ENCODE measurements around the gene HMGCLL1. TPM values are rescaled to one million over a fixed set of nuclear protein-coding genes. Genes with fewer than 3 reads are reported as not detected.

Gene HMGCLL1
- total RNA-seq, 2 experiments from 2014 or later = not detected

DNA sequence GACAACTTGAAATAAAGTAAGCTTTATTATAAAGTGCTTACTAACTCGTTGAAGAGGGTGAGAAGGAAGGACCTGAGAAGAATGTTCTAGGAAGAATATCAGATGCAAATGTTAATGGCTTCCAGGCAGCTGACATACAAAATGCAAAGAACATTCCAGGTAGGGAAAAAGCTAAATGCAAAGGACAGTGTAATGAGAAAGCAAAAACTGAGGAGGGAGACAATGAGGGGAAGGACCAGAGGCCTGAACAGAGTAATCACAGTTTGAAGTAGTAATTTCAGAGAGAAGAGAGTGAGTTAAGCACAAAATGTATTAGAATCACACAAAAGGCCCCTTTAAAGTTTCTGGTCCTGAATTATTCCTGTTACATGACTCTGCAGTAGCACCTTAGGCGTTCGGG lies 81.3 kb downstream of the HMGCLL1 start:
- Mint-ChIP-seq H3K27me3 (no peaks in the 10 kb centered on the region), H3K4me1 (ENCODE audit: low read depth) (no peaks in the 10 kb centered on the region), H3K4me3 (no peak overlapping the region), H3K36me3 (ENCODE audit: low read depth) (no peaks in the 10 kb centered on the region), H3K9me3 (peaks cover 8% of the 10 kb centered on the region), H3K27ac (no peak overlapping the region)
- ChIA-PET POLR2A (no interaction called here), CTCF (no interaction called here)
- TF ChIP-seq, protein P1, sequence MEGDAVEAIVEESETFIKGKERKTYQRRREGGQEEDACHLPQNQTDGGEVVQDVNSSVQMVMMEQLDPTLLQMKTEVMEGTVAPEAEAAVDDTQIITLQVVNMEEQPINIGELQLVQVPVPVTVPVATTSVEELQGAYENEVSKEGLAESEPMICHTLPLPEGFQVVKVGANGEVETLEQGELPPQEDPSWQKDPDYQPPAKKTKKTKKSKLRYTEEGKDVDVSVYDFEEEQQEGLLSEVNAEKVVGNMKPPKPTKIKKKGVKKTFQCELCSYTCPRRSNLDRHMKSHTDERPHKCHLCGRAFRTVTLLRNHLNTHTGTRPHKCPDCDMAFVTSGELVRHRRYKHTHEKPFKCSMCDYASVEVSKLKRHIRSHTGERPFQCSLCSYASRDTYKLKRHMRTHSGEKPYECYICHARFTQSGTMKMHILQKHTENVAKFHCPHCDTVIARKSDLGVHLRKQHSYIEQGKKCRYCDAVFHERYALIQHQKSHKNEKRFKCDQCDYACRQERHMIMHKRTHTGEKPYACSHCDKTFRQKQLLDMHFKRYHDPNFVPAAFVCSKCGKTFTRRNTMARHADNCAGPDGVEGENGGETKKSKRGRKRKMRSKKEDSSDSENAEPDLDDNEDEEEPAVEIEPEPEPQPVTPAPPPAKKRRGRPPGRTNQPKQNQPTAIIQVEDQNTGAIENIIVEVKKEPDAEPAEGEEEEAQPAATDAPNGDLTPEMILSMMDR (IDR thresholded peaks at IDR 0.05) = no peak
- DNase-seq = no peak
- no peak for ATAC-seq
- intact Hi-C loops (cut with micrococcal nuclease) = no loop called here

DNA sequence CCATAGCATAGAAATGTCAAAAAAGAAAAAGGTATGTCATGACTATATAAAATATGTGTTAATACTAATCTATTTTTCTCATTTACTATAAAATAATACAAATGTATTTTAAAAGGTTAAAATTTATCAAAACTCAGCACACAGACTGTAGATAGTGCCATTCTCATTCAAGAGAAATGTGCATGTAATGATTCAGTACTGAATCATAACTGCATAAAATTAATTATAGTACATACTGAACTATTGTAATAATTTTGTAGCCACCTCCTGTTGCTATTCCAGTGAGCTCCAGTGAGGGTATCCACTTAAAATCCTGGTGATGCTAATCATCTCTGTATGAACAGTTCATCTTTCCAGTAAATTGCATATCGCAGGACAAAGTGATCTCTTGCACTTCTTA lies 82.8 kb downstream of the HMGCLL1 start:
- H3K4me3 Mint-ChIP-seq = no peak overlapping the region
- intact Hi-C loops (cut with micrococcal nuclease) = no loop called here
- TF ChIP-seq, protein P1 (IDR thresholded peaks at IDR 0.05) = no peak
- DNase-seq (no peak), ATAC-seq (no peak)
- no peaks in the 10 kb centered on the region for H3K36me3 Mint-ChIP-seq (ENCODE audit: low read depth)
- ChIA-PET POLR2A (no interaction called here), CTCF (no interaction called here)
- no peak overlapping the region for H3K27ac Mint-ChIP-seq
- no peaks in the 10 kb centered on the region for H3K4me1 Mint-ChIP-seq (ENCODE audit: low read depth)
- peaks cover 6% of the 10 kb centered on the region for H3K9me3 Mint-ChIP-seq
- H3K27me3 Mint-ChIP-seq = no peaks in the 10 kb centered on the region

DNA sequence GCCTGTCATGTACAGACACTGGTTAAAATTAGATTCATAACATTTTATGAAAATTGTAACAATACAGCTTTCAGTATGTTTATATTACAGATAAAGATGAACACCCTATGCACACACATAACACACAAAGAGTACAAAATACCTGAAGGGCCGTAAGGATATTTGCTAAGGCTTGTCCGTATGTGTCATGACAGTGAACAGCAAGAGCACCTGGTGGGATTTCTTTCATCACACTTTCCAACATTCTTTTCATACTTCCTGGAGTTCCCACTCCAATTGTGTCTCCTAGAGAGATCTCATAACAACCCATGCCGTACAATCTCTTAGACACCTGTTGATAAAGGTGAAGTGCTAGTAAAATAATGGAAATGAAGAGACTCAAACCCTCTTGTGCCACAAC lies 83.7 kb downstream of the HMGCLL1 start:
- intact Hi-C loops (cut with micrococcal nuclease) = no loop called here
- no peak for ATAC-seq
- ChIA-PET CTCF (no interaction called here), POLR2A (no interaction called here)
- DNase-seq = no peak
- TF ChIP-seq, protein P1 (IDR thresholded peaks at IDR 0.05) = no peak
- peaks cover 5% of the 10 kb centered on the region for H3K9me3 Mint-ChIP-seq
- H3K27me3 Mint-ChIP-seq = no peaks in the 10 kb centered on the region
- H3K4me1 Mint-ChIP-seq (ENCODE audit: low read depth) = no peaks in the 10 kb centered on the region
- no peaks in the 10 kb centered on the region for H3K36me3 Mint-ChIP-seq (ENCODE audit: low read depth)
- no peak overlapping the region for H3K4me3 Mint-ChIP-seq
- no peak overlapping the region for H3K27ac Mint-ChIP-seq

DNA sequence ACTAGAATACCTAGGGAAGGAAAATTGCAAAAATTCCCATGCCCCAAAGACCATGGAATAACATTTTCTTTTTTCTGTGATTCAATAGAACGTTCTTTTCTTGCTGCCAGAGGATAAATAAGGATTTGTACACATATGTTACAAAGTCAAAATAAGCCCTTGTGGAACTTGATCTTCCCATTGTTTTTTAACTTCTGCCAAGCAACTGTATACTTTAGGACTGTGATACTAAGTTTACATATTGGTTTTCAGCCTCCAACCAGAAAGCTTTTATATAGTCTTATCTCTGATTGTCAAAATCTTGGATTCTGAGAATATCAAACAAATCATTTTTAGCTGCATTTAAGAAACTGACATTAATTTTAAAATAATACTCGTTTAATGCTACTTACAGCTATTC lies 84.6 kb downstream of the HMGCLL1 start:
- CTCF ChIA-PET = no interaction called here
- H3K27me3 Mint-ChIP-seq = no peaks in the 10 kb centered on the region
- ATAC-seq (no peak), DNase-seq (no peak)
- H3K36me3 Mint-ChIP-seq (ENCODE audit: low read depth) = no peaks in the 10 kb centered on the region
- H3K4me3 Mint-ChIP-seq = no peak overlapping the region
- H3K27ac Mint-ChIP-seq = no peak overlapping the region
- intact Hi-C loops (cut with micrococcal nuclease) = no loop called here
- no peaks in the 10 kb centered on the region for H3K4me1 Mint-ChIP-seq (ENCODE audit: low read depth)
- TF ChIP-seq, protein P1 (IDR thresholded peaks at IDR 0.05) = no peak
- H3K9me3 Mint-ChIP-seq = peaks cover 6% of the 10 kb centered on the region
- POLR2A ChIA-PET = no interaction called here

DNA sequence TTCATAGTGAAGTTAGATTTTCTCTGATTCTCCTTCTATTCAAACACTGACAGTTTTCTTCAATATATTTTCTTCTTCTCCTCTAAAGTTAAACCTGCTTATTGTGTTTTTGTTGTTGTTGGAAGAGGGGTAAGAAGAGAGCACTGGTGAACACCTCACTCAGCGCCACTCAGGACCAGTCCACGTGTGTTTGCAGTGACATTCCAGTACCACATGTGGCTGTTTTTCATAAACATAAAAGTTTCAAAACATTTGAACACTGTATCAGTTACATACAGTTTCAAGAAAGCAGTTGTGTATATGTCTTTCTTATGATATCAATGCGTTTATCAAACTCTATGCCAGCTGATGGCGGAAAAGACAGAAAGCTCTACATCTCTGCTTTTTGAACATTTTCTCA lies 86.7 kb downstream of the HMGCLL1 start:
- ChIA-PET CTCF (no interaction called here), POLR2A (no interaction called here)
- TF ChIP-seq, protein P1 (IDR thresholded peaks at IDR 0.05) = no peak
- H3K4me3 Mint-ChIP-seq = no peak overlapping the region
- intact Hi-C loops (cut with micrococcal nuclease) = no loop called here
- no peak overlapping the region for H3K27ac Mint-ChIP-seq
- H3K4me1 Mint-ChIP-seq (ENCODE audit: low read depth) = no peaks in the 10 kb centered on the region
- no peaks in the 10 kb centered on the region for H3K36me3 Mint-ChIP-seq (ENCODE audit: low read depth)
- no peaks in the 10 kb centered on the region for H3K27me3 Mint-ChIP-seq
- no peak for DNase-seq
- no peak for ATAC-seq
- peaks cover 9% of the 10 kb centered on the region for H3K9me3 Mint-ChIP-seq
